HEK293 (cell line): ENCODE results near the gene ARIH2.
A peak's percentile ranks its signal among the peaks of the same experiment; 100 is the strongest.

Experiments used
- OVOL3 ChIP-seq: fragments of 450-650 bp; formaldehyde crosslinking; IDR thresholded peaks from 2 replicates; pipeline ENCODE4 v1.5.1; 2016; ENCODE audit warnings: missing biosample characterization, missing genetic modification characterization
- PATZ1 ChIP-seq: fragments of 450-650 bp; formaldehyde crosslinking; IDR thresholded peaks from 2 replicates; pipeline ENCODE4 v1.5.1; 2016; ENCODE audit warnings: missing biosample characterization, missing genetic modification characterization
- RBAK ChIP-seq: fragments of 450-650 bp; formaldehyde crosslinking; IDR thresholded peaks from 2 replicates; pipeline ENCODE4 v1.5.1; 2016; ENCODE audit warnings: missing biosample characterization, missing genetic modification characterization
- TRIM28 ChIP-seq: IDR thresholded peaks from 2 replicates; pipeline ENCODE4 v1.6.1; 2011; ENCODE audit warnings: low read length, control low read depth, borderline replicate concordance
- ZBTB21 ChIP-seq: fragments of 450-650 bp; formaldehyde crosslinking; IDR thresholded peaks from 2 replicates; pipeline ENCODE4 v1.5.1; 2017; ENCODE audit warnings: missing biosample characterization, missing genetic modification characterization
- ZBTB48 ChIP-seq: fragments of 450-650 bp; formaldehyde crosslinking; IDR thresholded peaks from 2 replicates; pipeline ENCODE4 v1.5.1; 2016; ENCODE audit warnings: missing biosample characterization, missing genetic modification characterization
- ZFHX2 ChIP-seq: fragments of 450-650 bp; formaldehyde crosslinking; conservative IDR thresholded peaks from 2 replicates; pipeline ENCODE4 v1.5.1; 2016; ENCODE audit warnings: missing biosample characterization, missing genetic modification characterization
- ZFP41 ChIP-seq: fragments of 450-650 bp; formaldehyde crosslinking; IDR thresholded peaks from 2 replicates; pipeline ENCODE4 v1.5.1; 2016; ENCODE audit warnings: missing biosample characterization, missing genetic modification characterization, borderline replicate concordance
- ZIC2 ChIP-seq: fragments of 450-650 bp; formaldehyde crosslinking; IDR thresholded peaks from 2 replicates; pipeline ENCODE4 v1.5.1; 2016; ENCODE audit warnings: missing biosample characterization, missing genetic modification characterization
- ZNF121 ChIP-seq: fragments of 450-650 bp; formaldehyde crosslinking; IDR thresholded peaks from 2 replicates; pipeline ENCODE4 v1.5.1; 2016; ENCODE audit warnings: missing biosample characterization, missing genetic modification characterization
- ZNF132 ChIP-seq: fragments of 450-650 bp; formaldehyde crosslinking; IDR thresholded peaks from 2 replicates; pipeline ENCODE4 v1.5.1; 2017; ENCODE audit warnings: missing biosample characterization, missing genetic modification characterization, borderline replicate concordance
- ZNF202 ChIP-seq: fragments of 450-650 bp; formaldehyde crosslinking; IDR thresholded peaks from 2 replicates; pipeline ENCODE4 v1.5.1; 2016; ENCODE audit warnings: missing biosample characterization, missing genetic modification characterization, borderline replicate concordance
- ZNF214 ChIP-seq: fragments of 450-650 bp; formaldehyde crosslinking; IDR thresholded peaks from 2 replicates; pipeline ENCODE4 v1.5.1; 2017; ENCODE audit warnings: missing biosample characterization, mild to moderate bottlenecking, missing genetic modification characterization, borderline replicate concordance
- ZNF23 ChIP-seq: fragments of 450-650 bp; formaldehyde crosslinking; IDR thresholded peaks from 2 replicates; pipeline ENCODE4 v1.5.1; 2016; ENCODE audit warnings: missing biosample characterization, missing genetic modification characterization, borderline replicate concordance
- ZNF239 ChIP-seq: fragments of 450-650 bp; formaldehyde crosslinking; IDR thresholded peaks from 2 replicates; pipeline ENCODE4 v1.5.1; 2016; ENCODE audit warnings: missing biosample characterization, missing genetic modification characterization
- ZNF248 ChIP-seq: fragments of 450-650 bp; formaldehyde crosslinking; IDR thresholded peaks from 2 replicates; pipeline ENCODE4 v1.5.1; 2017; ENCODE audit warnings: missing biosample characterization, missing genetic modification characterization
- ZNF335 ChIP-seq: fragments of 450-650 bp; formaldehyde crosslinking; conservative IDR thresholded peaks from 2 replicates; pipeline ENCODE4 v1.5.1; 2016; ENCODE audit warnings: missing biosample characterization, missing genetic modification characterization
- ZNF341 ChIP-seq: fragments of 450-650 bp; formaldehyde crosslinking; IDR thresholded peaks from 2 replicates; pipeline ENCODE4; 2016; ENCODE audit warnings: low read depth, missing biosample characterization, missing genetic modification characterization
- ZNF404 ChIP-seq: fragments of 450-650 bp; formaldehyde crosslinking; IDR thresholded peaks from 2 replicates; pipeline ENCODE4 v1.5.1; 2017; ENCODE audit warnings: missing biosample characterization, missing genetic modification characterization
- ZNF416 ChIP-seq: fragments of 450-650 bp; formaldehyde crosslinking; IDR thresholded peaks from 2 replicates; pipeline ENCODE4 v1.5.1; 2016; ENCODE audit warnings: missing biosample characterization, missing genetic modification characterization
- ZNF544 ChIP-seq: fragments of 450-650 bp; formaldehyde crosslinking; IDR thresholded peaks from 2 replicates; pipeline ENCODE4 v1.5.0; 2017; ENCODE audit warnings: missing biosample characterization, missing genetic modification characterization
- ZNF548 ChIP-seq: fragments of 450-650 bp; formaldehyde crosslinking; IDR thresholded peaks from 2 replicates; pipeline ENCODE4 v1.5.1; 2016; ENCODE audit warnings: missing biosample characterization, missing genetic modification characterization
- ZNF660 ChIP-seq: fragments of 450-650 bp; IDR thresholded peaks from 2 replicates; pipeline ENCODE4 v1.5.1; 2018; ENCODE audit warnings: missing biosample characterization, mild to moderate bottlenecking, missing genetic modification characterization
- ZNF843 ChIP-seq: fragments of 450-650 bp; formaldehyde crosslinking; IDR thresholded peaks from 2 replicates; pipeline ENCODE4 v1.5.1; 2016; ENCODE audit warnings: missing biosample characterization, missing genetic modification characterization
- TF ChIP-seq, protein P1 (sequence below): fragments of 450-650 bp; formaldehyde crosslinking; IDR thresholded peaks from 2 replicates; pipeline ENCODE4 v1.5.1; 2017; ENCODE audit warnings: missing biosample characterization, missing genetic modification characterization
- TF ChIP-seq, protein P2 (sequence below): fragments of 450-650 bp; formaldehyde crosslinking; IDR thresholded peaks from 2 replicates; pipeline ENCODE4 v1.5.1; 2017; ENCODE audit warnings: missing biosample characterization, mild to moderate bottlenecking, missing genetic modification characterization, moderate library complexity
- TF ChIP-seq, protein P3 (sequence below): fragments of 450-650 bp; formaldehyde crosslinking; IDR thresholded peaks from 2 replicates; pipeline ENCODE4 v1.5.1; 2016; ENCODE audit warnings: missing biosample characterization, missing genetic modification characterization, borderline replicate concordance

The ARIH2 gene

GRCh38 chr3:48989796-48990635, 71.4 kb downstream of the ARIH2 start, which contains the start of gene P4HTM (continued):
- TF ChIP-seq, protein P1, sequence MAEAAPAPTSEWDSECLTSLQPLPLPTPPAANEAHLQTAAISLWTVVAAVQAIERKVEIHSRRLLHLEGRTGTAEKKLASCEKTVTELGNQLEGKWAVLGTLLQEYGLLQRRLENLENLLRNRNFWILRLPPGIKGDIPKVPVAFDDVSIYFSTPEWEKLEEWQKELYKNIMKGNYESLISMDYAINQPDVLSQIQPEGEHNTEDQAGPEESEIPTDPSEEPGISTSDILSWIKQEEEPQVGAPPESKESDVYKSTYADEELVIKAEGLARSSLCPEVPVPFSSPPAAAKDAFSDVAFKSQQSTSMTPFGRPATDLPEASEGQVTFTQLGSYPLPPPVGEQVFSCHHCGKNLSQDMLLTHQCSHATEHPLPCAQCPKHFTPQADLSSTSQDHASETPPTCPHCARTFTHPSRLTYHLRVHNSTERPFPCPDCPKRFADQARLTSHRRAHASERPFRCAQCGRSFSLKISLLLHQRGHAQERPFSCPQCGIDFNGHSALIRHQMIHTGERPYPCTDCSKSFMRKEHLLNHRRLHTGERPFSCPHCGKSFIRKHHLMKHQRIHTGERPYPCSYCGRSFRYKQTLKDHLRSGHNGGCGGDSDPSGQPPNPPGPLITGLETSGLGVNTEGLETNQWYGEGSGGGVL (tag by site-specific recombination) = peak; percentile 59
- peak; percentile 92 for TF ChIP-seq ZNF335 (tag by site-specific recombination)
- TF ChIP-seq ZNF548 (tag by site-specific recombination) = no peak
- no peak for TF ChIP-seq ZNF23 (tag by site-specific recombination)
- TF ChIP-seq, protein P2, sequence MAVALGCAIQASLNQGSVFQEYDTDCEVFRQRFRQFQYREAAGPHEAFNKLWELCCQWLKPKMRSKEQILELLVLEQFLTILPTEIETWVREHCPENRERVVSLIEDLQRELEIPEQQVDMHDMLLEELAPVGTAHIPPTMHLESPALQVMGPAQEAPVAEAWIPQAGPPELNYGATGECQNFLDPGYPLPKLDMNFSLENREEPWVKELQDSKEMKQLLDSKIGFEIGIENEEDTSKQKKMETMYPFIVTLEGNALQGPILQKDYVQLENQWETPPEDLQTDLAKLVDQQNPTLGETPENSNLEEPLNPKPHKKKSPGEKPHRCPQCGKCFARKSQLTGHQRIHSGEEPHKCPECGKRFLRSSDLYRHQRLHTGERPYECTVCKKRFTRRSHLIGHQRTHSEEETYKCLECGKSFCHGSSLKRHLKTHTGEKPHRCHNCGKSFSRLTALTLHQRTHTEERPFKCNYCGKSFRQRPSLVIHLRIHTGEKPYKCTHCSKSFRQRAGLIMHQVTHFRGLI (tag by site-specific recombination) = peak; percentile 69
- TF ChIP-seq ZIC2 (tag by site-specific recombination) = 0 out of 2 replicates have a peak, but pooled peaks have one; percentile 31
- TF ChIP-seq ZNF121 = no peak
- peak; percentile 97 for TF ChIP-seq PATZ1 (tag by site-specific recombination)
- 0 out of 2 replicates have a peak, but pooled peaks have one; percentile 28 for TF ChIP-seq ZNF843 (tag by site-specific recombination)
- TF ChIP-seq ZBTB21 = no peak
- no peak for TF ChIP-seq ZNF132 (tag by site-specific recombination)
- no peak for TF ChIP-seq ZNF416 (tag by site-specific recombination)
- TF ChIP-seq ZBTB48 (tag by site-specific recombination) = 0 out of 2 replicates have a peak, but pooled peaks have one; percentile 32
- TF ChIP-seq ZNF248 (tag by site-specific recombination) = no peak
- TF ChIP-seq ZNF239 = no peak
- 0 out of 2 replicates have a peak, but pooled peaks have one; percentile 57 for TF ChIP-seq ZNF660 (tag by site-specific recombination)
- no peak for TF ChIP-seq RBAK (tag by site-specific recombination)
- no peak for TF ChIP-seq OVOL3 (tag by site-specific recombination)
- peak; percentile 96 for TF ChIP-seq ZFHX2 (tag by site-specific recombination)
- no peak for TF ChIP-seq ZNF214 (tag by site-specific recombination)
- no peak for TF ChIP-seq ZNF404 (tag by site-specific recombination)
- TF ChIP-seq, protein P3, sequence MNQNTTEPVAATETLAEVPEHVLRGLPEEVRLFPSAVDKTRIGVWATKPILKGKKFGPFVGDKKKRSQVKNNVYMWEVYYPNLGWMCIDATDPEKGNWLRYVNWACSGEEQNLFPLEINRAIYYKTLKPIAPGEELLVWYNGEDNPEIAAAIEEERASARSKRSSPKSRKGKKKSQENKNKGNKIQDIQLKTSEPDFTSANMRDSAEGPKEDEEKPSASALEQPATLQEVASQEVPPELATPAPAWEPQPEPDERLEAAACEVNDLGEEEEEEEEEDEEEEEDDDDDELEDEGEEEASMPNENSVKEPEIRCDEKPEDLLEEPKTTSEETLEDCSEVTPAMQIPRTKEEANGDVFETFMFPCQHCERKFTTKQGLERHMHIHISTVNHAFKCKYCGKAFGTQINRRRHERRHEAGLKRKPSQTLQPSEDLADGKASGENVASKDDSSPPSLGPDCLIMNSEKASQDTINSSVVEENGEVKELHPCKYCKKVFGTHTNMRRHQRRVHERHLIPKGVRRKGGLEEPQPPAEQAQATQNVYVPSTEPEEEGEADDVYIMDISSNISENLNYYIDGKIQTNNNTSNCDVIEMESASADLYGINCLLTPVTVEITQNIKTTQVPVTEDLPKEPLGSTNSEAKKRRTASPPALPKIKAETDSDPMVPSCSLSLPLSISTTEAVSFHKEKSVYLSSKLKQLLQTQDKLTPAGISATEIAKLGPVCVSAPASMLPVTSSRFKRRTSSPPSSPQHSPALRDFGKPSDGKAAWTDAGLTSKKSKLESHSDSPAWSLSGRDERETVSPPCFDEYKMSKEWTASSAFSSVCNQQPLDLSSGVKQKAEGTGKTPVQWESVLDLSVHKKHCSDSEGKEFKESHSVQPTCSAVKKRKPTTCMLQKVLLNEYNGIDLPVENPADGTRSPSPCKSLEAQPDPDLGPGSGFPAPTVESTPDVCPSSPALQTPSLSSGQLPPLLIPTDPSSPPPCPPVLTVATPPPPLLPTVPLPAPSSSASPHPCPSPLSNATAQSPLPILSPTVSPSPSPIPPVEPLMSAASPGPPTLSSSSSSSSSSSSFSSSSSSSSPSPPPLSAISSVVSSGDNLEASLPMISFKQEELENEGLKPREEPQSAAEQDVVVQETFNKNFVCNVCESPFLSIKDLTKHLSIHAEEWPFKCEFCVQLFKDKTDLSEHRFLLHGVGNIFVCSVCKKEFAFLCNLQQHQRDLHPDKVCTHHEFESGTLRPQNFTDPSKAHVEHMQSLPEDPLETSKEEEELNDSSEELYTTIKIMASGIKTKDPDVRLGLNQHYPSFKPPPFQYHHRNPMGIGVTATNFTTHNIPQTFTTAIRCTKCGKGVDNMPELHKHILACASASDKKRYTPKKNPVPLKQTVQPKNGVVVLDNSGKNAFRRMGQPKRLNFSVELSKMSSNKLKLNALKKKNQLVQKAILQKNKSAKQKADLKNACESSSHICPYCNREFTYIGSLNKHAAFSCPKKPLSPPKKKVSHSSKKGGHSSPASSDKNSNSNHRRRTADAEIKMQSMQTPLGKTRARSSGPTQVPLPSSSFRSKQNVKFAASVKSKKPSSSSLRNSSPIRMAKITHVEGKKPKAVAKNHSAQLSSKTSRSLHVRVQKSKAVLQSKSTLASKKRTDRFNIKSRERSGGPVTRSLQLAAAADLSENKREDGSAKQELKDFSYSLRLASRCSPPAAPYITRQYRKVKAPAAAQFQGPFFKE (tag by site-specific recombination) = no peak
- TF ChIP-seq ZNF544 = no peak
- TF ChIP-seq ZNF341 = 0 out of 2 replicates have a peak, but pooled peaks have one; percentile 9
- TF ChIP-seq ZFP41 (tag by site-specific recombination) = no peak
- TF ChIP-seq ZNF202 (tag by site-specific recombination) = no peak
- TF ChIP-seq TRIM28 = no peak
